Suprapubic skin (tissue), 4 donors: ENCODE data around the gene PRDM5. TPM values are rescaled to one million over a fixed set of nuclear protein-coding genes. Genes with fewer than 3 reads are reported as not detected.

Experiments
- DNase-seq, 2 donors: peaks; one replicate each; pipeline ENCODE4 v3.0.0-alpha.2; 2019; ENCODE audit warnings: low spot score in 2 of 2
- H3K27ac ChIP-seq: fragments of 200-600 bp; sonication (generic); one replicate; pipeline ENCODE4 v1.5.1; 2019
- H3K27me3 ChIP-seq: fragments of 200-600 bp; sonication (generic); one replicate; pipeline ENCODE4 v1.5.1; 2019
- H3K36me3 ChIP-seq: fragments of 200-600 bp; sonication (generic); one replicate; pipeline ENCODE4 v1.5.1; 2019
- H3K4me1 ChIP-seq: fragments of 200-600 bp; sonication (generic); one replicate; pipeline ENCODE4 v1.5.1; 2019
- H3K4me3 ChIP-seq: fragments of 200-600 bp; sonication (generic); one replicate; pipeline ENCODE4 v1.5.1; 2019; ENCODE audit warnings: mild to moderate bottlenecking
- H3K9me3 ChIP-seq: fragments of 200-600 bp; sonication (generic); one replicate; pipeline ENCODE4 v1.5.1; 2019
- EP300 ChIP-seq: sonication (generic); formaldehyde crosslinking; IDR thresholded peaks from one replicate; pipeline ENCODE4 v1.6.1; 2017; ENCODE audit warnings: antibody characterized with exemption
- POLR2A ChIP-seq, 2 donors: fragments of 450-650 bp; IDR thresholded peaks; one replicate each; pipeline ENCODE4 v1.6.1; 2017; ENCODE audit warnings: antibody characterized with exemption in 2 of 2, mild to moderate bottlenecking in 2 of 2, moderate library complexity in 2 of 2
- POLR2AphosphoS5 ChIP-seq, 3 donors: sonication (generic); formaldehyde crosslinking; IDR thresholded peaks; one replicate each; pipeline ENCODE4 v1.6.1; 2017; ENCODE audit warnings: antibody characterized with exemption in 3 of 3
- WGBS: methylation state at CpG from one replicate; pipeline ENCODE4 v1.1.5; 2018; 5-methylcytosine and 5-hydroxymethylcytosine counted together
- total RNA-seq, 4 donors: library from RNA; depleted of rRNA; stranded (reverse); fragments of >200 nt; gene quantifications; one replicate each; pipeline ENCODE4 v1.1.0, GENCODE V29; 2016
- TF ChIP-seq, protein P1 (sequence below), 2 donors: fragments of 200-600 bp in 1 of 2; fragments of 450-650 bp in 1 of 2; sonication (generic) in 1 of 2; IDR thresholded peaks; one replicate each; pipeline ENCODE4 v1.5.1; 2016 to 2019; ENCODE audit warnings: antibody characterized with exemption in 2 of 2, mild to moderate bottlenecking in 1 of 2, moderate library complexity in 1 of 2

PRDM5 gene
- total RNA-seq, 4 donors from 2014 or later, result 3.0 to 12.0 (median 4.5) TPM

- TF ChIP-seq EP300 (no peak), POLR2AphosphoS5 (IDR thresholded peaks at IDR 0.05) (no peak), POLR2A (IDR thresholded peaks at IDR 0.05) (no peak)
- TF ChIP-seq, protein P1, sequence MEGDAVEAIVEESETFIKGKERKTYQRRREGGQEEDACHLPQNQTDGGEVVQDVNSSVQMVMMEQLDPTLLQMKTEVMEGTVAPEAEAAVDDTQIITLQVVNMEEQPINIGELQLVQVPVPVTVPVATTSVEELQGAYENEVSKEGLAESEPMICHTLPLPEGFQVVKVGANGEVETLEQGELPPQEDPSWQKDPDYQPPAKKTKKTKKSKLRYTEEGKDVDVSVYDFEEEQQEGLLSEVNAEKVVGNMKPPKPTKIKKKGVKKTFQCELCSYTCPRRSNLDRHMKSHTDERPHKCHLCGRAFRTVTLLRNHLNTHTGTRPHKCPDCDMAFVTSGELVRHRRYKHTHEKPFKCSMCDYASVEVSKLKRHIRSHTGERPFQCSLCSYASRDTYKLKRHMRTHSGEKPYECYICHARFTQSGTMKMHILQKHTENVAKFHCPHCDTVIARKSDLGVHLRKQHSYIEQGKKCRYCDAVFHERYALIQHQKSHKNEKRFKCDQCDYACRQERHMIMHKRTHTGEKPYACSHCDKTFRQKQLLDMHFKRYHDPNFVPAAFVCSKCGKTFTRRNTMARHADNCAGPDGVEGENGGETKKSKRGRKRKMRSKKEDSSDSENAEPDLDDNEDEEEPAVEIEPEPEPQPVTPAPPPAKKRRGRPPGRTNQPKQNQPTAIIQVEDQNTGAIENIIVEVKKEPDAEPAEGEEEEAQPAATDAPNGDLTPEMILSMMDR (IDR thresholded peaks at IDR 0.05), result no peak
- Histone ChIP-seq H3K9me3 (no peaks in the 10 kb centered on the region), H3K4me3 (no peak overlapping the region), H3K27me3 (no peaks in the 10 kb centered on the region), H3K36me3 (no peaks in the 10 kb centered on the region), H3K4me1 (peaks cover 16% of the 10 kb centered on the region), H3K27ac (no peak overlapping the region)
- WGBS, result 95% methylated on average over 2 of the region's 3 CpGs
- DNase-seq, result no peak
Measured at GRCh38 chr4:120916937-120917336, 5.6 kb downstream of the PRDM5 start.

- H3K27me3 ChIP-seq, result no peaks in the 10 kb centered on the region
- H3K4me3 ChIP-seq, result no peak overlapping the region
- H3K9me3 ChIP-seq, result no peaks in the 10 kb centered on the region
- TF ChIP-seq POLR2AphosphoS5 (IDR thresholded peaks at IDR 0.05), result no peak
- TF ChIP-seq EP300, result no peak
- DNase-seq, result no peak
- H3K27ac ChIP-seq, result no peak overlapping the region
- peaks cover 6% of the 10 kb centered on the region for H3K4me1 ChIP-seq
- 87% methylated on average over 2 of the region's 2 CpGs for WGBS
- no peaks in the 10 kb centered on the region for H3K36me3 ChIP-seq
Measured at GRCh38 chr4:120915336-120915735, 7.2 kb downstream of the PRDM5 start.

DNA sequence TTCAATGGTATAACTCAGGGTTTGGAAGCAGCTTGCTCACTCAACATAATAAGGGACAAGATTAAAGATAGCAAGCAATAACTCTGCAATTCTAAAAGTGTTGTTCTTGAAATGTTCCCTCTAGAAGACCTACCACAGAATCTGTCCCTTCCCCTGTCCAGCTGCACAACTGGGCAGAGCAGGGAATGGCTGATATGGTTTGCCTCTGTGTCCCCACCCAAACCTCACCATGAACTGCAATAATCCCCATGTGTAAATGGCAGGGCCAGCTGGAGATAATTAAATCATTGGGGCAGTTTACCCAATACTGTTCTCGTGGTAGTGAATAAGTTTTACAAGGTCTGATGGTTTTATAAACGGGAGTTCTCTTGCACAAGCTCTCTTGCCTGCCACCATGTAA lies 19.1 kb downstream of the PRDM5 start:
- Histone ChIP-seq H3K27ac (no peak overlapping the region), H3K4me3 (no peak overlapping the region), H3K27me3 (no peaks in the 10 kb centered on the region), H3K4me1 (no peaks in the 10 kb centered on the region), H3K9me3 (no peaks in the 10 kb centered on the region), H3K36me3 (no peaks in the 10 kb centered on the region)
- TF ChIP-seq EP300, result no peak
- no peak for TF ChIP-seq POLR2A (IDR thresholded peaks at IDR 0.05)
- TF ChIP-seq, protein P1 (IDR thresholded peaks at IDR 0.05), result no peak
- no peak for TF ChIP-seq POLR2AphosphoS5 (IDR thresholded peaks at IDR 0.05)
- WGBS, result 89% methylated on average over 2 of the region's 2 CpGs
- DNase-seq, result no peak

- Histone ChIP-seq H3K27ac (no peak overlapping the region), H3K9me3 (no peaks in the 10 kb centered on the region), H3K36me3 (no peaks in the 10 kb centered on the region), H3K4me1 (no peaks in the 10 kb centered on the region), H3K27me3 (no peaks in the 10 kb centered on the region), H3K4me3 (no peak overlapping the region)
- no peak for TF ChIP-seq POLR2AphosphoS5 (IDR thresholded peaks at IDR 0.05)
- TF ChIP-seq, protein P1 (IDR thresholded peaks at IDR 0.05), result no peak
- TF ChIP-seq EP300, result no peak
- TF ChIP-seq POLR2A (IDR thresholded peaks at IDR 0.05), result no peak
- no peak for DNase-seq
Measured at GRCh38 chr4:120902925-120903324, 19.6 kb downstream of the PRDM5 start.

DNA sequence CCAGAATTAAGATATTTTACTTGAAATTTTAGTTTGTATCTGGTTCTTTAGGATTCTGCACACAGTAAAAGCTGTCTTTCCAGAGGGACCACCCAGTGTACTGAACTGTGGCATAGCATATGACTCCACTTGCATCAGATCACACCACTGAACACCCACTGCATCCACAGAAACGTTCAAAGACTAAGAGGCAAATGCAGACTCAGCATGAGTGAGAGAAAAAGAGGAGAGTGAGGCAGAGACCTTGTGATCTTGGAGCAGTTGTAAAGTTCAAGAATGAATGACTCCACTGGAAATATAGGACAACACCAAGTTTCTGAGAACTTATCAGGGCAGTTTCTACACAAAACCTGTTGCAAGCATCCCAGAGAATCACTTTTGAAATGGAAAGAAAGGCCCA lies 20.8 kb downstream of the PRDM5 start:
- Histone ChIP-seq H3K9me3 (no peaks in the 10 kb centered on the region), H3K27ac (no peak overlapping the region), H3K36me3 (no peaks in the 10 kb centered on the region), H3K4me3 (no peak overlapping the region), H3K4me1 (no peaks in the 10 kb centered on the region), H3K27me3 (no peaks in the 10 kb centered on the region)
- WGBS, result 72% methylated on average over 1 of the region's 1 CpG
- no peak for DNase-seq
- TF ChIP-seq EP300, result no peak
- no peak for TF ChIP-seq POLR2A (IDR thresholded peaks at IDR 0.05)
- TF ChIP-seq POLR2AphosphoS5 (IDR thresholded peaks at IDR 0.05), result no peak
- TF ChIP-seq, protein P1 (IDR thresholded peaks at IDR 0.05), result no peak

GRCh38 chr4:120897981-120898719 lies 24.4 kb downstream of the PRDM5 start:
- Histone ChIP-seq H3K4me3 (no peak overlapping the region), H3K27me3 (no peaks in the 10 kb centered on the region), H3K4me1 (no peaks in the 10 kb centered on the region), H3K9me3 (no peaks in the 10 kb centered on the region), H3K27ac (no peak overlapping the region), H3K36me3 (no peaks in the 10 kb centered on the region)
- TF ChIP-seq EP300 (no peak), POLR2AphosphoS5 (IDR thresholded peaks at IDR 0.05) (no peak), POLR2A (IDR thresholded peaks at IDR 0.05) (no peak)
- TF ChIP-seq, protein P1 (IDR thresholded peaks at IDR 0.05), result no peak
- DNase-seq, result no peak
- WGBS, result 90% methylated on average over 4 of the region's 4 CpGs
